Heart right ventricle (tissue), 16 donors: ENCODE measurements around the gene OLFM1. TPM values are rescaled to one million over a fixed set of nuclear protein-coding genes. Genes with fewer than 3 reads are reported as not detected.
A peak's percentile ranks its signal among the peaks of the same experiment; 100 is the strongest.

Experiments
- ATAC-seq, 8 donors: fragments of 200-7000 bp; cut with Tn5 transposase; one replicate each; pipeline ENCODE4 v1.9.1; 2020; ENCODE audit warnings: mild to moderate bottlenecking in 8 of 8, moderate library complexity in 8 of 8, moderate number of reproducible peaks in 1 of 8
- DNase-seq, 2 donors: peaks; one replicate each; pipeline ENCODE4 v3.0.0-alpha.2; 2020
- H3K27ac ChIP-seq, 10 donors: fragments of 200-600 bp; sonication (generic) in 2 of 10; one replicate each; pipeline versions ENCODE4 v1.5.0 to v1.8.0; 2020 to 2022; ENCODE audit warnings: mild to moderate bottlenecking in 3 of 10
- H3K27me3 ChIP-seq, 7 donors: fragments of 200-600 bp; one replicate each; pipeline ENCODE4 v1.8.0; 2021 to 2022; ENCODE audit warnings: mild to moderate bottlenecking in 2 of 7
- H3K36me3 ChIP-seq, 9 donors: fragments of 200-600 bp; sonication (generic) in 1 of 9; one replicate each; pipeline versions ENCODE4 v1.5.0 to v1.8.0; 2020 to 2022; ENCODE audit warnings: mild to moderate bottlenecking in 2 of 9
- H3K4me1 ChIP-seq, 9 donors: fragments of 200-600 bp; sonication (generic) in 1 of 9; one replicate each; pipeline versions ENCODE4 v1.5.0 to v1.8.0; 2020 to 2022; ENCODE audit warnings: mild to moderate bottlenecking in 4 of 9
- H3K4me3 ChIP-seq, 10 donors: fragments of 200-600 bp; sonication (generic) in 2 of 10; one replicate each; pipeline versions ENCODE4 v1.5.0 to v1.8.0; 2020 to 2022; ENCODE audit warnings: mild to moderate bottlenecking in 7 of 10, moderate library complexity in 2 of 10
- H3K9me3 ChIP-seq, 11 donors: fragments of 200-600 bp in 10 of 11; sonication (generic) in 2 of 11; one replicate each; pipeline versions ENCODE4 v1.5.0 to v1.8.0; 2013 to 2022; ENCODE audit warnings: mild to moderate bottlenecking in 2 of 11, control low read depth in 1 of 11, moderate library complexity in 1 of 11
- CTCF ChIP-seq, 9 donors: fragments of 200-600 bp; sonication (generic) in 2 of 9; IDR thresholded peaks; one replicate each; pipeline versions ENCODE4 v1.5.0 to v1.8.0; 2021 to 2022; ENCODE audit warnings: antibody characterized with exemption in 9 of 9, mild to moderate bottlenecking in 5 of 9, moderate library complexity in 1 of 9
- WGBS, 2 donors: extraction: QIAGEN DNeasy Blood & Tissue Kit; methylation state at CpG; one replicate each; pipeline ENCODE4 v1.1.7; 2013; ENCODE audit warnings: inconsistent platforms in 1 of 2; 5-methylcytosine and 5-hydroxymethylcytosine counted together
- intact Hi-C, 10 donors: fragments of 100-400 bp; cut with DNase I; formaldehyde crosslinking; loops; one replicate each; pipeline versions ENCODE4 v1.11.1 to v1.14.2; 2022
- polyA plus RNA-seq, 2 donors: library from polyadenylated mRNA; stranded (reverse); fragments of 200-250 nt; gene quantifications; one replicate each; pipeline ENCODE4 v1.2.3, GENCODE V29; 2013
- total RNA-seq, 10 donors: library from RNA; stranded (reverse); fragmentation: NEBNext Ultra II Directional in 3 of 10; extraction: Animal tissue kit (Norgen Biotek cat#: 25700) in 3 of 10; gene quantifications; one replicate each; pipeline versions ENCODE4 v1.2.1 to v1.2.4, GENCODE V29; 2021 to 2023
- donor health status: Arrhythmogenic right ventricular cardiomyopathy.
- donor health status: ischemic (EF 13 %, LVEDD 7.1; RV severe dilation, severe dysfunction).
- donor health status: healthy with polysubstance abuse.
- donor health status: DM: no; HTN: yes; CAD: no.
- donor health status: DM: no; HTN: no; CAD: no.
- donor health status: ischemic (EF 25% LVEDD 6.9; RV normal size, moderate dysfunction).
- donor health status: ischemic (EF 25% LVEDD 5.7; RV mildly dilated, moderate dysfunction).
- donor health status: healthy.
- donor health status: DM: yes; HTN: yes; CAD: no.
- donor health status: Ischemic cardiomyopathy.
- donor health status: ischemic (EF 35%, LVEDD 5.7; RV mildly dilated, moderate dysfunction).
- donor health status: nonischemic (EF 11% LVEDD 7.7; RV severe dilation, severe dysfunction).
- donor health status: DM: yes; HTN: yes; CAD: no.
- donor health status: PGD.
- donor health status: ischemic (EF 29% LVEDD 5.4; RV normal size, mild dysfunction).
- donor health status: nonischemic (EF 23%, LVEDD 6.1; RV moderate dilation, normal function).

The OLFM1 gene
- total and polyA plus RNA-seq, 12 donors, result 3.3 to 14.9 (median 6.5) TPM

- 75 to 83% methylated on average over 34 of the region's 34 CpGs for WGBS, 2 donors
- no peak overlapping the region for H3K27ac ChIP-seq
- no peak for TF ChIP-seq CTCF (IDR thresholded peaks at IDR 0.05)
- DNase-seq, result no peak
- intact Hi-C loops, result loop anchor here in 1 of 10 donors (5.0 kb wide), 1 partner anchor 531 kb away; no protein-coding TSS in a partner anchor
- H3K9me3 ChIP-seq, result no peaks in the 10 kb centered on the region
- H3K4me1 ChIP-seq, result peaks cover 0 to 9% (median 0%) of the 10 kb centered on the region in 9 donors
- H3K27me3 ChIP-seq, result peaks cover 0 to 23% (median 4%) of the 10 kb centered on the region in 7 donors
- no peaks in the 10 kb centered on the region for H3K36me3 ChIP-seq
- H3K4me3 ChIP-seq, result no peak overlapping the region
- ATAC-seq, result peak in 1 of 8 donors; percentile 7
Measured at GRCh38 chr9:135126451-135127187, 39.2 kb downstream of the OLFM1 start.

GRCh38 chr9:135127718-135128670 is 40.5 kb downstream of the OLFM1 start:
- Histone ChIP-seq H3K36me3 (no peaks in the 10 kb centered on the region), H3K27ac (no peak overlapping the region), H3K9me3 (no peaks in the 10 kb centered on the region), H3K27me3 (peaks cover 0 to 36% (median 15%) of the 10 kb centered on the region in 7 donors), H3K4me3 (no peak overlapping the region), H3K4me1 (peaks cover 0 to 9% (median 0%) of the 10 kb centered on the region in 9 donors)
- intact Hi-C loops, result loop anchor here in 1 of 10 donors (5.0 kb wide), 1 partner anchor 529 kb away; no protein-coding TSS in a partner anchor
- 59 to 60% methylated on average over 23 of the region's 23 CpGs for WGBS, 2 donors
- DNase-seq (no peak), ATAC-seq (no peak)
- no peak for TF ChIP-seq CTCF (IDR thresholded peaks at IDR 0.05)

GRCh38 chr9:135129137-135129695 is 41.7 kb downstream of the OLFM1 start:
- H3K27ac ChIP-seq, result no peak overlapping the region
- no peak for TF ChIP-seq CTCF (IDR thresholded peaks at IDR 0.05)
- peaks cover 10 to 49% (median 27%) of the 10 kb centered on the region in 7 donors for H3K27me3 ChIP-seq
- DNase-seq (no peak), ATAC-seq (no peak)
- no peaks in the 10 kb centered on the region for H3K9me3 ChIP-seq
- intact Hi-C loops, result loop anchor here in 1 of 10 donors (5.0 kb wide), 1 partner anchor 528 kb away; no protein-coding TSS in a partner anchor
- H3K36me3 ChIP-seq, result no peaks in the 10 kb centered on the region
- WGBS, 2 donors, result 88 to 89% methylated on average over 7 of the region's 7 CpGs
- H3K4me3 ChIP-seq, result no peak overlapping the region
- peaks cover 0 to 6% (median 0%) of the 10 kb centered on the region in 9 donors for H3K4me1 ChIP-seq
